ENCODE results near the gene AKT1S1.

The AKT1S1 gene

GRCh38 chr19:49924004-49924880 is 47.1 kb upstream of the AKT1S1 start (continued):
- no peak for TF ChIP-seq HIC1 (tag by site-specific recombination; IDR thresholded peaks at IDR 0.05)
- TF ChIP-seq ZNF776 (tag by site-specific recombination; IDR thresholded peaks at IDR 0.05; ENCODE audit: borderline replicate concordance): no peak
- no peak for TF ChIP-seq ZNF221 (tag by site-specific recombination; IDR thresholded peaks at IDR 0.05; ENCODE audit: borderline replicate concordance)
- no peak for TF ChIP-seq EGR2 (tag by site-specific recombination; IDR thresholded peaks at IDR 0.05; ENCODE audit: low read depth)
- no peak for TF ChIP-seq ZNF837 (tag by site-specific recombination; IDR thresholded peaks at IDR 0.05)
- no peak for TF ChIP-seq ZNF777 (tag by site-specific recombination; IDR thresholded peaks at IDR 0.05; ENCODE audit: borderline replicate concordance)
- TF ChIP-seq ZNF664 (tag by site-specific recombination; IDR thresholded peaks at IDR 0.05): no peak
- no peak for TF ChIP-seq GLIS2 (tag by site-specific recombination; IDR thresholded peaks at IDR 0.05)
- TF ChIP-seq ZSCAN4 (tag by site-specific recombination; IDR thresholded peaks at IDR 0.05): no peak
- TF ChIP-seq ZBTB11 (tag by site-specific recombination; conservative IDR thresholded peaks at IDR 0.05; ENCODE audit: low read depth): no peak
- TF ChIP-seq BCL6B (tag by site-specific recombination; IDR thresholded peaks at IDR 0.05): no peak
- TF ChIP-seq ZNF350 (tag by site-specific recombination; IDR thresholded peaks at IDR 0.05): no peak
- no peak for TF ChIP-seq ZNF138 (tag by site-specific recombination; IDR thresholded peaks at IDR 0.05; ENCODE audit: borderline replicate concordance)
- TF ChIP-seq MZF1 (tag by site-specific recombination; IDR thresholded peaks at IDR 0.05; ENCODE audit: borderline replicate concordance): peak; percentile 79; the same call in 1 of the 2 replicates
- TF ChIP-seq KLF1 (tag by site-specific recombination; IDR thresholded peaks at IDR 0.05): peak; percentile 31; the same call in 1 of the 2 replicates
- TF ChIP-seq ZNF174 (tag by site-specific recombination; IDR thresholded peaks at IDR 0.05): no peak
- no peak for TF ChIP-seq ZNF112 (tag by site-specific recombination; IDR thresholded peaks at IDR 0.05)
- no peak for TF ChIP-seq PRDM1 (tag by site-specific recombination; IDR thresholded peaks at IDR 0.05)
- no peak for TF ChIP-seq ZNF473 (tag by site-specific recombination; IDR thresholded peaks at IDR 0.05)
- no peak for TF ChIP-seq ZNF362 (tag by site-specific recombination; IDR thresholded peaks at IDR 0.05)
- no peak for TF ChIP-seq AEBP2 (tag by site-specific recombination; IDR thresholded peaks at IDR 0.05; ENCODE audit: borderline replicate concordance)
- TF ChIP-seq YY2 (tag by site-specific recombination; IDR thresholded peaks at IDR 0.05): no peak
- no peak for TF ChIP-seq ZNF600 (tag by site-specific recombination; IDR thresholded peaks at IDR 0.05)
- TF ChIP-seq KLF8 (tag by site-specific recombination; IDR thresholded peaks at IDR 0.05): no peak
- no peak for TF ChIP-seq GLI4 (tag by site-specific recombination; IDR thresholded peaks at IDR 0.05)
- TF ChIP-seq ZNF510 (tag by site-specific recombination; IDR thresholded peaks at IDR 0.05; ENCODE audit: insufficient replicate concordance): no peak
- no peak for TF ChIP-seq ZNF175 (tag by site-specific recombination; IDR thresholded peaks at IDR 0.05)
- TF ChIP-seq ZNF416 (tag by site-specific recombination; IDR thresholded peaks at IDR 0.05): no peak
